HG02970 (cell line): Measurements from ENCODE around the gene KIRREL1.

ENCODE experiments used
- ATAC-seq: cut with Tn5 transposase; IDR thresholded peaks from one replicate; pipeline ENCODE4 v1.9.1; 2021; ENCODE audit warnings: mild to moderate bottlenecking, moderate library complexity, moderate number of reproducible peaks; ENCODE audit not compliant: unreplicated experiment, low FRiP score

KIRREL1 gene

GRCh38 chr1:158026651-158027050, 33.2 kb downstream of the KIRREL1 start:
- no peak for ATAC-seq

- no peak for ATAC-seq
Observed at GRCh38 chr1:158027508-158027907, 34.1 kb downstream of the KIRREL1 start.

- no peak for ATAC-seq
Observed at GRCh38 chr1:158028969-158029368, 35.5 kb downstream of the KIRREL1 start.

- no peak for ATAC-seq
Observed at GRCh38 chr1:158035014-158035413, 41.6 kb downstream of the KIRREL1 start.

- ATAC-seq: no peak
Observed at GRCh38 chr1:158035976-158036583, 42.6 kb downstream of the KIRREL1 start.

- no peak for ATAC-seq
Observed at GRCh38 chr1:158037008-158037865, 43.8 kb downstream of the KIRREL1 start.

GRCh38 chr1:158037866-158038359, 44.5 kb downstream of the KIRREL1 start:
- ATAC-seq: no peak

GRCh38 chr1:158038793-158039192, 45.3 kb downstream of the KIRREL1 start:
- ATAC-seq: no peak

- ATAC-seq: no peak
Observed at GRCh38 chr1:158039380-158039779, 45.9 kb downstream of the KIRREL1 start.

- ATAC-seq: no peak
Observed at GRCh38 chr1:158040323-158040722, 46.9 kb downstream of the KIRREL1 start.

- ATAC-seq: no peak
Observed at GRCh38 chr1:158043232-158043631, 49.8 kb downstream of the KIRREL1 start.

GRCh38 chr1:158045639-158046038, 52.2 kb downstream of the KIRREL1 start:
- ATAC-seq: no peak

- no peak for ATAC-seq
Observed at GRCh38 chr1:158046715-158047510, 53.5 kb downstream of the KIRREL1 start.

- ATAC-seq: no peak
Observed at GRCh38 chr1:158048371-158049067, 55.1 kb downstream of the KIRREL1 start.

GRCh38 chr1:158049853-158050252, 56.4 kb downstream of the KIRREL1 start:
- no peak for ATAC-seq

- no peak for ATAC-seq
Observed at GRCh38 chr1:158053276-158053675, 59.8 kb downstream of the KIRREL1 start.

- no peak for ATAC-seq
Observed at GRCh38 chr1:158054721-158055120, 61.3 kb downstream of the KIRREL1 start.

GRCh38 chr1:158055854-158056253, 62.4 kb downstream of the KIRREL1 start:
- no peak for ATAC-seq

GRCh38 chr1:158056498-158056897, 63.1 kb downstream of the KIRREL1 start:
- no peak for ATAC-seq

- no peak for ATAC-seq
Observed at GRCh38 chr1:158058237-158058985, 65.0 kb downstream of the KIRREL1 start.
